ENCODE results near the gene STXBP5L.

- TF ChIP-seq, protein P1, sequence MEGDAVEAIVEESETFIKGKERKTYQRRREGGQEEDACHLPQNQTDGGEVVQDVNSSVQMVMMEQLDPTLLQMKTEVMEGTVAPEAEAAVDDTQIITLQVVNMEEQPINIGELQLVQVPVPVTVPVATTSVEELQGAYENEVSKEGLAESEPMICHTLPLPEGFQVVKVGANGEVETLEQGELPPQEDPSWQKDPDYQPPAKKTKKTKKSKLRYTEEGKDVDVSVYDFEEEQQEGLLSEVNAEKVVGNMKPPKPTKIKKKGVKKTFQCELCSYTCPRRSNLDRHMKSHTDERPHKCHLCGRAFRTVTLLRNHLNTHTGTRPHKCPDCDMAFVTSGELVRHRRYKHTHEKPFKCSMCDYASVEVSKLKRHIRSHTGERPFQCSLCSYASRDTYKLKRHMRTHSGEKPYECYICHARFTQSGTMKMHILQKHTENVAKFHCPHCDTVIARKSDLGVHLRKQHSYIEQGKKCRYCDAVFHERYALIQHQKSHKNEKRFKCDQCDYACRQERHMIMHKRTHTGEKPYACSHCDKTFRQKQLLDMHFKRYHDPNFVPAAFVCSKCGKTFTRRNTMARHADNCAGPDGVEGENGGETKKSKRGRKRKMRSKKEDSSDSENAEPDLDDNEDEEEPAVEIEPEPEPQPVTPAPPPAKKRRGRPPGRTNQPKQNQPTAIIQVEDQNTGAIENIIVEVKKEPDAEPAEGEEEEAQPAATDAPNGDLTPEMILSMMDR (conservative IDR thresholded peaks at IDR 0.05; ENCODE audit: low read length): no peak
- TF ChIP-seq EZH2phosphoT487 (IDR thresholded peaks at IDR 0.05; ENCODE audit: borderline replicate concordance): no peak
These were observed 361 bp upstream of the STXBP5L start for GRCh38 chr3:120907659-120908029.
